Activated CD8-positive, alpha-beta memory T cell treated with anti-CD3 and anti-CD28 coated beads for 24 hours (primary cell): ENCODE results near the gene SCAMP1.

Experiments
- DNase-seq: peaks from one replicate; pipeline ENCODE4 v3.0.0-alpha.2; 2020

SCAMP1 gene

GRCh38 chr5:78515670-78516069, 155.3 kb downstream of the SCAMP1 start:
- no peak for DNase-seq

GRCh38 chr5:78518365-78519197, 158.2 kb downstream of the SCAMP1 start:
- DNase-seq, result no peak

- DNase-seq, result no peak
These were observed 159.0 kb downstream of the SCAMP1 start for GRCh38 chr5:78519198-78519941.

GRCh38 chr5:78521455-78521854, 161.0 kb downstream of the SCAMP1 start:
- no peak for DNase-seq

- no peak for DNase-seq
These were observed 162.3 kb downstream of the SCAMP1 start for GRCh38 chr5:78522476-78523260.

GRCh38 chr5:78523314-78524193, 163.1 kb downstream of the SCAMP1 start:
- no peak for DNase-seq

- no peak for DNase-seq
These were observed 165.7 kb downstream of the SCAMP1 start for GRCh38 chr5:78526049-78526525.

GRCh38 chr5:78527054-78527859, 166.8 kb downstream of the SCAMP1 start:
- no peak for DNase-seq

GRCh38 chr5:78527925-78528324, 167.5 kb downstream of the SCAMP1 start:
- no peak for DNase-seq
